ENCODE results near the gene ERN1.

DNA sequence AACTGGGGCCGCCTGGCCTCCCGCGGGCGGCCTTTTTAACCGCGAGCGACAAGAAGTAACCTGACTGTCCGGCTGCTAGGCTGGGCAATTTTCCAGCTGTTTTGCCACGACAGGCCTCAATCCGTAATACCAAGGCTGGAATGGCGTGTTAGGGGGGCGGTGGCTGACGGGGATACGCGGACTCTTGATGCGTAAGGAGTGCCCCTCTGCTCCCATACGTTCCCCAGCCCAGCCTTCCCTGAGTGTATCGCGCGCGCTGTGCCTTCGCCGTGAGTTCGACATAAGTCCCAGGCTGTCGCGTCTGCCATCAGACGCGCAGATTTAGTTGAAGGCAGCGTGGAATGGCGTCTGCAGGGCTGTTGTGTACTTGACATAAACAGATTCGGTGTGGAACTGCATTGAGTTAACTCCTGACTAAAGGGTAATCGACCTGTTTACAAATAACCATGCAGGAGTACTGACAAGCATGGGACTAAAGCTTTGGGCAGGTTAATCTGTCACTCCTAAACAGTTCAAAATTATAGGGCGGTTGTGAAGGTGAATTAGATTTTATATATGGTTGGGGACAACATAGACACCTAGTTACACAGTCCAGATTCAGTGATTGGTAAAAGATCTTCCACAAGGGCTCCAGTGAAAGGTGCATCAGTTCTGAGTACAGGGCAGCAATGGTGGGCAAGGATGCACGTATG, 16.6 kb upstream of the ERN1 start:
- TF ChIP-seq, protein P1, sequence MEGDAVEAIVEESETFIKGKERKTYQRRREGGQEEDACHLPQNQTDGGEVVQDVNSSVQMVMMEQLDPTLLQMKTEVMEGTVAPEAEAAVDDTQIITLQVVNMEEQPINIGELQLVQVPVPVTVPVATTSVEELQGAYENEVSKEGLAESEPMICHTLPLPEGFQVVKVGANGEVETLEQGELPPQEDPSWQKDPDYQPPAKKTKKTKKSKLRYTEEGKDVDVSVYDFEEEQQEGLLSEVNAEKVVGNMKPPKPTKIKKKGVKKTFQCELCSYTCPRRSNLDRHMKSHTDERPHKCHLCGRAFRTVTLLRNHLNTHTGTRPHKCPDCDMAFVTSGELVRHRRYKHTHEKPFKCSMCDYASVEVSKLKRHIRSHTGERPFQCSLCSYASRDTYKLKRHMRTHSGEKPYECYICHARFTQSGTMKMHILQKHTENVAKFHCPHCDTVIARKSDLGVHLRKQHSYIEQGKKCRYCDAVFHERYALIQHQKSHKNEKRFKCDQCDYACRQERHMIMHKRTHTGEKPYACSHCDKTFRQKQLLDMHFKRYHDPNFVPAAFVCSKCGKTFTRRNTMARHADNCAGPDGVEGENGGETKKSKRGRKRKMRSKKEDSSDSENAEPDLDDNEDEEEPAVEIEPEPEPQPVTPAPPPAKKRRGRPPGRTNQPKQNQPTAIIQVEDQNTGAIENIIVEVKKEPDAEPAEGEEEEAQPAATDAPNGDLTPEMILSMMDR (IDR thresholded peaks at IDR 0.05; ENCODE audit: borderline replicate concordance, extremely low read depth, low read length, poor library complexity, severe bottlenecking): no peak
- no peak for TF ChIP-seq EZH2 (IDR thresholded peaks at IDR 0.05; ENCODE audit: borderline replicate concordance, low read depth, low read length, severe bottlenecking)

All from DND-41 (cell line).